Osteoblast (primary cell): ENCODE results near the gene ZBTB7B. TPM values are rescaled to one million over a fixed set of nuclear protein-coding genes. Genes with fewer than 3 reads are reported as not detected.
A peak's percentile ranks its signal among the peaks of the same experiment; 100 is the strongest.

ENCODE experiments used
- DNase-seq: peaks from one replicate; pipeline ENCODE4 v3.0.0; 2011; ENCODE audit warnings: low spot score, mixed read lengths; ENCODE audit not compliant: insufficient read length; ENCODE audit errors: missing footprints
- H2AFZ ChIP-seq: 2 replicates; pipeline ENCODE4 v1.6.0; 2011; ENCODE audit warnings: mild to moderate bottlenecking, low read length
- H3K27ac ChIP-seq: 2 replicates; pipeline ENCODE4 v1.5.1; 2011; ENCODE audit warnings: mild to moderate bottlenecking, low read depth, low read length, moderate library complexity
- H3K27me3 ChIP-seq: 2 replicates; pipeline ENCODE4 v1.6.0; 2012; ENCODE audit warnings: mild to moderate bottlenecking, control low read depth, inconsistent platforms, low read length, moderate library complexity; ENCODE audit not compliant: insufficient read depth
- H3K36me3 ChIP-seq: 2 replicates; pipeline ENCODE4 v1.5.1; 2011; ENCODE audit warnings: mild to moderate bottlenecking, low read length, control low read depth, moderate library complexity; ENCODE audit not compliant: insufficient read depth
- H3K4me1 ChIP-seq: 2 replicates; pipeline ENCODE4 v1.5.1; 2011; ENCODE audit warnings: mild to moderate bottlenecking, low read length, control low read depth, moderate library complexity; ENCODE audit not compliant: insufficient read depth
- H3K4me2 ChIP-seq: 2 replicates; pipeline ENCODE4 v1.6.0; 2011; ENCODE audit warnings: mild to moderate bottlenecking, low read length; ENCODE audit not compliant: insufficient read depth
- H3K4me3 ChIP-seq: fragments of 200-600 bp; sonication (generic); 3 replicates; pipeline ENCODE4 v1.5.1; 2012; ENCODE audit warnings: mild to moderate bottlenecking, low read length, inconsistent platforms; ENCODE audit not compliant: insufficient read depth
- H3K79me2 ChIP-seq: 2 replicates; pipeline ENCODE4 v1.6.0; 2012; ENCODE audit warnings: mild to moderate bottlenecking, low read length, control low read depth, inconsistent platforms; ENCODE audit not compliant: insufficient read depth
- H3K9me3 ChIP-seq: 2 replicates; pipeline ENCODE4 v1.5.1; 2011; ENCODE audit warnings: low read depth, low read length, control low read depth
- H4K20me1 ChIP-seq: 2 replicates; pipeline ENCODE4 v1.6.0; 2012; ENCODE audit warnings: mild to moderate bottlenecking, low read length, control low read depth; ENCODE audit not compliant: insufficient read depth
- total RNA-seq: library from RNA; depleted of rRNA; stranded (reverse); fragments of >200 nt; gene quantifications from 2 replicates; pipeline ENCODE4 v1.2.3, GENCODE V29; 2012
- TF ChIP-seq, protein P1 (sequence below): IDR thresholded peaks from 2 replicates; pipeline ENCODE4 v1.5.1; 2011; ENCODE audit warnings: mild to moderate bottlenecking, low read depth, low read length, moderate library complexity; ENCODE audit errors: extremely low read depth

Gene ZBTB7B
- total RNA-seq, 1 donor: 23.5 TPM

- Histone ChIP-seq H3K4me2 (no peak overlapping the region), H3K4me3 (no peak overlapping the region), H4K20me1 (peaks cover 26% of the 10 kb centered on the region), H2AFZ (no peak overlapping the region), H3K36me3 (peaks cover 15% of the 10 kb centered on the region), H3K27me3 (no peaks in the 10 kb centered on the region), H3K9me3 (no peaks in the 10 kb centered on the region), H3K79me2 (peaks cover 45% of the 10 kb centered on the region), H3K4me1 (peaks cover 5% of the 10 kb centered on the region), H3K27ac (no peak overlapping the region)
- TF ChIP-seq, protein P1, sequence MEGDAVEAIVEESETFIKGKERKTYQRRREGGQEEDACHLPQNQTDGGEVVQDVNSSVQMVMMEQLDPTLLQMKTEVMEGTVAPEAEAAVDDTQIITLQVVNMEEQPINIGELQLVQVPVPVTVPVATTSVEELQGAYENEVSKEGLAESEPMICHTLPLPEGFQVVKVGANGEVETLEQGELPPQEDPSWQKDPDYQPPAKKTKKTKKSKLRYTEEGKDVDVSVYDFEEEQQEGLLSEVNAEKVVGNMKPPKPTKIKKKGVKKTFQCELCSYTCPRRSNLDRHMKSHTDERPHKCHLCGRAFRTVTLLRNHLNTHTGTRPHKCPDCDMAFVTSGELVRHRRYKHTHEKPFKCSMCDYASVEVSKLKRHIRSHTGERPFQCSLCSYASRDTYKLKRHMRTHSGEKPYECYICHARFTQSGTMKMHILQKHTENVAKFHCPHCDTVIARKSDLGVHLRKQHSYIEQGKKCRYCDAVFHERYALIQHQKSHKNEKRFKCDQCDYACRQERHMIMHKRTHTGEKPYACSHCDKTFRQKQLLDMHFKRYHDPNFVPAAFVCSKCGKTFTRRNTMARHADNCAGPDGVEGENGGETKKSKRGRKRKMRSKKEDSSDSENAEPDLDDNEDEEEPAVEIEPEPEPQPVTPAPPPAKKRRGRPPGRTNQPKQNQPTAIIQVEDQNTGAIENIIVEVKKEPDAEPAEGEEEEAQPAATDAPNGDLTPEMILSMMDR: no peak
- DNase-seq: peak; percentile 49
Observed at GRCh38 chr1:155012776-155013602, 10.4 kb downstream of the ZBTB7B start.

- peaks cover 39% of the 10 kb centered on the region for H3K79me2 ChIP-seq
- H3K4me3 ChIP-seq: no peak overlapping the region
- H3K27ac ChIP-seq: no peak overlapping the region
- peaks cover 15% of the 10 kb centered on the region for H3K36me3 ChIP-seq
- H2AFZ ChIP-seq: no peak overlapping the region
- H3K4me1 ChIP-seq: peaks cover 9% of the 10 kb centered on the region
- H4K20me1 ChIP-seq: peaks cover 23% of the 10 kb centered on the region
- H3K9me3 ChIP-seq: no peaks in the 10 kb centered on the region
- no peak for DNase-seq
- no peak overlapping the region for H3K4me2 ChIP-seq
- H3K27me3 ChIP-seq: no peaks in the 10 kb centered on the region
- TF ChIP-seq, protein P1: no peak
Observed at GRCh38 chr1:155013632-155014031, 11.0 kb downstream of the ZBTB7B start.

DNA sequence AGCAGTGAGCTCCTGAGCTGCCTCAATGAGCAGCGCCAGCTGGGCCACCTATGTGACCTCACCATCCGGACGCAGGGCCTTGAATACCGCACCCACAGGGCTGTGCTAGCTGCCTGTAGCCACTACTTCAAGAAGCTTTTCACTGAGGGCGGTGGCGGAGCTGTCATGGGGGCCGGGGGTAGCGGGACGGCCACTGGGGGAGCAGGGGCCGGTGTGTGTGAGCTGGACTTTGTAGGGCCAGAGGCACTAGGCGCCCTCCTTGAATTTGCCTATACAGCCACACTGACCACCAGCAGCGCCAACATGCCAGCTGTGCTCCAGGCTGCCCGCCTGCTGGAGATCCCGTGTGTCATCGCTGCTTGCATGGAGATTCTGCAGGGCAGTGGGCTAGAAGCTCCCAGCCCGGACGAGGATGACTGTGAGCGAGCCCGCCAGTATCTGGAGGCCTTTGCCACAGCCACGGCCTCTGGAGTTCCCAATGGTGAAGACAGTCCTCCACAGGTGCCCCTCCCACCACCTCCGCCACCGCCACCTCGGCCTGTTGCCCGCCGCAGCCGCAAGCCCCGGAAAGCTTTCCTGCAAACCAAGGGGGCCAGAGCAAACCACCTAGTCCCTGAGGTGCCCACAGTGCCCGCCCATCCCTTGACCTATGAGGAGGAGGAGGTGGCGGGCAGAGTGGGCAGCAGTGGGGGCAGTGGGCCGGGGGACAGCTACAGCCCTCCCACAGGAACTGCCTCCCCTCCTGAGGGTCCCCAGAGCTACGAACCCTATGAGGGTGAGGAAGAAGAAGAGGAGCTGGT is 12.3 kb downstream of the ZBTB7B start:
- TF ChIP-seq, protein P1: no peak

More for the DNA sequence above, 12.3 kb downstream of the ZBTB7B start:
- Histone ChIP-seq H3K27me3 (no peaks in the 10 kb centered on the region), H4K20me1 (peaks cover 26% of the 10 kb centered on the region), H3K4me2 (no peak overlapping the region), H3K9me3 (no peaks in the 10 kb centered on the region), H3K79me2 (peaks cover 26% of the 10 kb centered on the region), H3K4me1 (peaks cover 15% of the 10 kb centered on the region), H3K36me3 (peaks cover 15% of the 10 kb centered on the region), H3K4me3 (no peak overlapping the region), H3K27ac (no peak overlapping the region), H2AFZ (no peak overlapping the region)
- DNase-seq: peak; percentile 43
